GM18868 (cell line): ENCODE data around the gene PHGDH.
A peak's percentile ranks its signal among the peaks of the same experiment; 100 is the strongest.
"Not testable (repeated sequence)": the region's sequence is repeated elsewhere in the genome, so short reads cannot be mapped to it uniquely, and the experiment has no call there.

Experiments
- ATAC-seq: cut with Tn5 transposase; IDR thresholded peaks from one replicate; pipeline ENCODE4 v1.9.1; 2021; ENCODE audit warnings: mild to moderate bottlenecking, moderate library complexity; ENCODE audit not compliant: unreplicated experiment

The PHGDH gene

DNA sequence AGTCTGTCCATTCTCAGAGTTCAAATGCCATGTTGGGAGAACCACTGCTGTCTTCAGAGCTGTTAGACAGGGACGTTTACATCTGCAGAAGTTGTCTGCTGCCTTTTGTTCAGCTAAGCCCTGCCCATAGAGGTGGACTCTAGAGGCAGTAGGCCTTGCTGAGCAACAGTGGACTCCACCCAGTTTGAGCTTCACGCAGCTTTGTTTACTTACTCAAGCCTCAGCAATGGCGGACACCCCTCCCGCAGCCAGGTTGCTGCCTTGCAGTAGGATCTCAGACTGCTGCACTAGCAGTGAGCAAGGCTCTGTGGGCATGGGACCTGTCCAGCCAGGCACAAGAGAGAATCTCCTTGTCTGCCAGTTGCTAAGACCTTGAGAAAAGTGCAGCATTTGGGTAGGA lies 14.9 kb upstream of the PHGDH start:
- ATAC-seq, result not testable (repeated sequence)

DNA sequence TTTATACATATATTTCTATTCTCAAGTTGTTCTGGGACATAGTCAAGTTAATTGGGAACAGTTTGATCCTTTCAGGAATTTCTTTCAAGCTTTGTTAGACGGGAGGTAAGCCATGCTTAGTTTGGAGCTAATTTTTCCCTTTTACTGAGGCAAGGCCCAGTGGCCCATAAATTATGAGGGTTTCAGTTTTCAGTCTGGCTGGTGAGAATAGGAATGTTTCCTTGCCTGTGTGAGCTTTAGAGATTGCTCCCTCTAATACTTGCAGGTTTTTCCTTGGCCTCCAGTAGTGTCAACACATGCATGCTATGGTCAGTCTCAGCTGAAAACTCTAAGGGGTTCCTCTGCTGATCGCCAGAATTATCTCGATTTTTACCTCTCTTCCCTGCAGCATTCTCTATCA lies 14.1 kb upstream of the PHGDH start:
- ATAC-seq, result no peak

- ATAC-seq, result no peak
These were observed 11.4 kb upstream of the PHGDH start for GRCh38 chr1:119700326-119700725.

GRCh38 chr1:119701659-119702058 lies 10.1 kb upstream of the PHGDH start:
- ATAC-seq, result no peak

DNA sequence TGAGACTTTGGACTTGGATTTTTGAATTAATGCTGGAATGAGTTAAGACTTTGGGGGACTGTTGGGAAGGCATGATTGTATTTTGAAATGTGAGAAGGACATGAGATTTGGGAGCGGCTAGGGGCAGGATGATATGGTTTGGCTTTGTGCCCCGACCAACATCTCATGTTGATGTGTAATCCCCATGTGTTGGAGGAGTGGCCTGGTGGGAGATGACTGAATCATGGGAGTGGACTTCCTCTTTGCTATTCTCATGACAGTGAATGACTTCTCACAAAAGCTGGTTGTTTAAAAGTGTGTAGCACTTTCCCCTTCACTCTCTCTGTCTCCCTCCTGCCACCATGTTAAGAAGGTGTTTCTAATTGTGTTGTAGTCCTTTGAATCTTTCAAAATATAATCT lies 9.3 kb upstream of the PHGDH start:
- no peak for ATAC-seq

DNA sequence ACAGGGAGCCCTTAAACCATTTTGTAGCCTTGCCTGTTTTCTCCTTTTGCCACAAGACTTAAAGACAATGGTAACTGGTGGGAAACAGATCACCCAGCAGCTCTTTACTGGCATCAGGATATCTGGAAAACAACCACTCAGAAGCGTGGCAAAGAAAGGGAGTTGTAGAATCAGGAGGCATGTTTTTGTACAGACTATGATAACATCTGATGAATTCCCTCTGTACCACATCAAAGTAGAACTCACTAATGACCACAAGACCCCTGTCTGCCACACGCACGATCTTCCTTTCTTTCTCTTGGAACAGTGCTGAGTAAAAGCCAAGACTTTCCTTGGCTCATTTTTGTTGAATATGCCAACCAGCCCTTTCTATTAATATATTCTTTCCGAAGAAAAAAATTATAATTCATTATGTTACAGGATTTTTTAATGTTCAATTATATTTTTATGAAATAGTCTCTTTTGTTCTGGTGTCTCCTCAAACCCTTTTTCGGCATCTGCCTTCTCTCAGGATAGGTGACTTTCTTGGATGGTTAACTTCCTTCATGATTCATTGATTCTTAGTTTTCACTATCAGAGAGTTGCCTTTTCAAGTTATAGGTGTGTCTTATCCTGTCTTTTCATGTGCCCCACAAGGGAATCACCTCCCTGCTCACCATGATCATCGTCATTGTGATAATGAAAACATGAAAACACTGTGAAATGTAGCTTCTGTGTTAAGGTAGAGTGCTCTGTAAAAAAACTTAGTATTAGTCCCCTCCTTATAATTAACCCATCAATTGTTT lies 7.9 kb upstream of the PHGDH start:
- ATAC-seq, result no peak

DNA sequence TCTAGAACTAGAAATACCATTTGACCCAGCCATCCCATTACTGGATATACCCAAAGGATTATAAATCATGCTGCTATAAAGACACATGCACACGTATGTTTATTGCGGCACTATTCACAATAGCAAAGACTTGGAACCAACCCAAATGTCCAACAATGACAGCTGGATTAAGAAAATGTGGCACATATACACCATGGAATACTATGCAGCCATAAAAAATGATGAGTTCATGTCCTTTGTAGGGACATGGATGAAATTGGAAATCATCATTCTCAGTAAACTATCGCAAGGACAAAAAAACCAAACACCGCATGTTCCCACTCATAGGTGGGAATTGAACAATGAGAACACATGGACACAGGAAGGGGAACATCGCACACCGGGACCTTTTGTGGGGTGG lies 5.1 kb upstream of the PHGDH start:
- ATAC-seq, result not testable (repeated sequence)

GRCh38 chr1:119711356-119711803 lies 354 bp upstream of the PHGDH start:
- ATAC-seq, result not testable (repeated sequence)

- peak; percentile 48 for ATAC-seq
These were observed 756 bp downstream of the PHGDH start for GRCh38 chr1:119712342-119713038.

DNA sequence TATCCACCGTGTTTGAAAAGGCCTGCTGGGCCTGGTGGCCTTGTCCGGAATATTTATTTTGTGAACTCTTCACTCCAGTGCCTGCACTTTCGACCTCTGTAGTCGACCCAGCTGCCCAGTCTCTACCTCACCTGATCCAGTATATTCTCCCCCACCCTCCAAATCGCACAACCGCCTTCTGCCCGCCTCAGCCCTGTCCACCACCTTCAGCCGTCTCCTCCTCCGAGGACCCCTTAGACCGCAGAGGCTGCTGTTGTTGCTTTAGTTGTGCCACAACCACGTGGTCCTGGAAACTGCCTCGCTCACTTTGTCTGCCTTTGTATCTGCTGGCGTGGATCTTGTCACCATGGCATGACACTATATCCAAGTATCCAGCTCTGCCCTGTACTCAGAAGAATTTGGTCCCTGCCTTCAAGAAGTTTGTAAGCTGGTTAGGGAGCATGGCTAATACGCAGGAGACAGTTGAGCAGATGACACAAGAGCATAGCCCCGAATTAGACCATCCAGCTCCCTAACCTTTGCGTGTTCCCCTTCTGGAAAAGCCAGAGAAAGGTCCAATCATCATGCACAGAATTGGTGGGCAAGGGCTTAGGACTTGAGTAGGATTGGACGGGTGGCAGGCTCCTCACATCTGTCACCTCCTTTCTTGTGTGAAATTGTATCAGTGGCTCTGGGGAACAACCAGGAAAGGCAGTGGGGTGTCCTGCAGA lies 1.5 kb downstream of the PHGDH start:
- ATAC-seq, result no peak

DNA sequence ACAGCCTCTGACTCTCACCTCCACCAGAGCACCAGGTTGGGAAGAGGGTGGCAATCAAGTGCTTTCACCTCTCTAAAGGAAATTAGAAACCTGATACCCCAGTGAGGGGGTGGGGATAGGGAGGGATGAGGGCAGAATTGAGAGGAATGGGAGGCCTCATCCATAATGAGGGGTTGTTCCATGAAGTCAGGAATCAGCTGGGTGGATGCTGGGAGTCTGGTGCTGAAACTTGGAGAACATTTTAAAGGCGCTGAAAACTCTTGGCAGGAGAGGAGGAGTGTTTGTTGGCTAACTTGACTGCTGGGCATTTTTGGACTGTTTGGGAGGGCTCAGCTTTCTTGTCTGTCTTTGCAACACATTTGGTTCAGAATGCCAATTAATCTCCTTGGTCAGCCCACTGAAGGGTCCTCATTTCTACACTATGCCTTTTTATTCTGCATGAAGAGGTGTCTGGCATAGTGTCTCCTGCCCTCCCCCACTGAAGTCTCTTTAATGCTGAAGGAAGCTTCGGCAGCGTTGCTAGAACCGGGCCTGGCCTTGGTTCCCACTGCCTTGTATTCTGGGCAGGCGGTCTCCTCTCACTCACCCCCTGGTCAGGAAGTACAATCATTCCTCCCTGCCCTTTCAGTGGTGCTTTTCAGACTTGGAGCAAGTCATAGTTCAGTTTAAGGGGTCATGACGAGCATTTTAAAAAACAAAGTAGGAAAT lies 2.2 kb downstream of the PHGDH start:
- ATAC-seq, result no peak

DNA sequence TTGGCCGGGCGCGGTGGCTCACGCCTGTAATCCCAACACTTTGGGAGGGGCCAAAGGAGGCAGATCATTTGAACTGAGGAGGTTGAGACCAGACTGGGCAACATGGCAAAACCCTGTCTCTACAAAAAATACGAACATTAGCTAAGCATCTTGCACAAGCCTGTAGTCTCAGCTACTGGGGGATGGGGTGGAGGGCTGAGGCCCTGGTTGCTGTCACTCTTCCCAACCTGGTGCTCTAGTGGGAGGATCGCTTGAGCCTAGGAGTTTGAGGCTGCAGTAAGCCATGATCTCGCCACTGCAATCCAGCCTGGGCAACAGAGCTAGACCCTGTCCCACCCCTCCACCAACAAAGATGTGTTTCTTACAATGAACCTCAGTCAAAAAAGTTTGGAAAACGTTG lies 2.8 kb downstream of the PHGDH start:
- no peak for ATAC-seq

- no peak for ATAC-seq
These were observed 3.8 kb downstream of the PHGDH start for GRCh38 chr1:119715542-119715941.

DNA sequence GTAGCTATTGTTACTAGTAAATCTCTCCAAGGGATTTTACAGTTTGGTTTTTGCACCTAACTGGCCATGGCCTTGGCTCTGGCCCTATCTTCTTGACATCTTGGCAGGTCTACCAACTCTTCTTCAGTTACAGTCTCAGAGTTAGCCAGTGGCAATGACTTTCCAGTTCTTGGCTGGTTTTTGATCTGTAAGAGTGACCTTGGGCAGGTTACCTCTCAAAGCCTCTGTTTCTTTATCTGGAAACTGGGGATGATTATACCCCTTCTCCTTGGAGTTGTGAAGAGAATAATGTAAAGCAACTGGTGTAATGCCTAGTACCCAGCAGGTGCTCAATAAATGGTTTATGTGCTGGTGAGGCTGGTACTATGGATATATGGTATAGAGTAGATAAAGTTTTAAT lies 6.7 kb downstream of the PHGDH start:
- no peak for ATAC-seq

GRCh38 chr1:119718972-119719371 lies 7.2 kb downstream of the PHGDH start:
- no peak for ATAC-seq

DNA sequence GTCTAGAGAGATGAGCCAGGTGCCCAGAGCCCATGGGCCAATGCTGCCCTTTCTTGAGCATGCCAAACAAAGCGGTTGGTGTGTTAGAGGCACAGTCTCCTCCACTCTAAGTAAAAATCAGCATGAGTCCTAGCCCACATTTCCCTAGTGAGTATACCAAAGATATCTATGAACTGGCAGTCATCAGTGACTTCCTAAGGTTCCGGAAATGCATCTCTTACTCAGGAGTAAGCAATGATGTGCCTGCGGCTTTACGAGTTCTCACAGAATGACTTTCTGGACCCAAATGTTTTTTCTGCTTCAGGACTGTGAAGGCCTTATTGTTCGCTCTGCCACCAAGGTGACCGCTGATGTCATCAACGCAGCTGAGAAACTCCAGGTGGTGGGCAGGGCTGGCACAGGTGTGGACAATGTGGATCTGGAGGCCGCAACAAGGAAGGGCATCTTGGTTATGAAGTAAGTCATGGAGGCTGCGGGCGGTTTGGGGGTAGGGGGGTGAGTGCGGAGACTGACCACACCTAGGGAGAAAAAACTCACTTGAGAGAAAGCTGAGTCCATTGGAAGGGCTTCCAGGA lies 9.2 kb downstream of the PHGDH start:
- ATAC-seq, result no peak

DNA sequence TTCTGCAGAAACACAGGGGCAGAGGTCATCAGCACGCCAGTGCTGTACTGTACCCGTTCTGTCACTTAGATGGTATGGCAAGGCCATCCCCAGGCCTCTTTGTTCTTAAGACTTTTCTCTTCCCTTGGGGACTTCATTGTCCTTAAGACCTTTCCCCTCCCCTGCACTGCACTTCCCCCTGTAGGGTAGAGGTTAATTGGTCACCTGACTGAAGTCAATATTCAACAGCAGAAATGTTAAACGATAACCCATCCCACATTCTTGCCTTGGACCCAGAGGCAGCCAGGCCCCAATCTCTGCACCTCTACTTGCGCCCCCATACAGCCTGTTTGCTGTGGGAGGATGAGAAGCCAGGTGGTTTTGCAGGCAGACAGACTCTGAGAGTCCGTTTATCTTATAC lies 10.2 kb downstream of the PHGDH start:
- no peak for ATAC-seq

DNA sequence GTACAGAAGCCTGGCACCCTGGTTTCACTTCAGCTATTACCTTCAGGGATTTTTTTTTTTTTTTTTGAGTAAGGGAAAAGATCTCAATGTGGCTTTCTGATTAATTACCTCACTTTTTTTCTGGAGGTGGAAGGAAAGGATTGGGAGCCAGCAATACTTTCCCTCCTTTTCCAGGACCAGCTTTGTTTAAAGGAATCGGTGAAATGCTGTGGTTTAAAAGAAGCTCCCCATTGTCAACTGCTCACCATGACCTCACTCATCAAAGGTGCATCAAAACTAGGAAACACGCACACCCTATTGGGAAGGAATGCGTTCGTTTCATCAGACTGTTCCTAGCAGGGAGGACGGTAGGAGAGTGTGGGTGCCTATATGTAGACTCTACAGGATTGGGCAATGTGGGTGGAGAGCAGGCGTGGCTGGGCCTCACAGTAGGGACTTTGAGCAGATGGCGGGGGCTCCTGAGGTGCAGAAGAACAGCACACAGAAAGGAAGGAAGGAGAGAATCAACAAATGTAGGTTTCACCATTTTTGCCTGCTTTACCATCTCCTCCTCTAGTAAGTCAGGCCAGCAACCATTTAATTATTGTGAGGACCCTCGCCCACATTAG lies 13.0 kb downstream of the PHGDH start:
- ATAC-seq, result no peak

DNA sequence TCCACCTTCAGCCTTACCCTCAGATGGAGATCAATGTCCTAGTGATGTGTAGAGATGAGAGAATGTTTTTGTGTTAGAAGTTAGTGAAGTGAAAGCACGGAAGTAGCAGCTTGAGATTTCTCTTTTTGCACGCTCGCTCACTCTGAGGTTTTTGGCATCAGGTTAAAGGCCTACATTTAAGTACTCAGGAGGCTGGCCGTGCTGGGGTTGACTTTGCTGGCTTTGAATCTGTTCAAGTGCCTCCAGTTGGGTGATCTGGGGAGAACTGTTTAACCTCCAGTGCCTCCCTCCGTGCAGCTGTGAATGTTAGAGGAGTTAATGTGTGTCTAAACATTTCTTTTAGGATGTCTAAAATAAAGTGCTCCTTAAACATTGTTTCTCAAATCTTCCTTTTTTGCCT lies 13.9 kb downstream of the PHGDH start:
- no peak for ATAC-seq

DNA sequence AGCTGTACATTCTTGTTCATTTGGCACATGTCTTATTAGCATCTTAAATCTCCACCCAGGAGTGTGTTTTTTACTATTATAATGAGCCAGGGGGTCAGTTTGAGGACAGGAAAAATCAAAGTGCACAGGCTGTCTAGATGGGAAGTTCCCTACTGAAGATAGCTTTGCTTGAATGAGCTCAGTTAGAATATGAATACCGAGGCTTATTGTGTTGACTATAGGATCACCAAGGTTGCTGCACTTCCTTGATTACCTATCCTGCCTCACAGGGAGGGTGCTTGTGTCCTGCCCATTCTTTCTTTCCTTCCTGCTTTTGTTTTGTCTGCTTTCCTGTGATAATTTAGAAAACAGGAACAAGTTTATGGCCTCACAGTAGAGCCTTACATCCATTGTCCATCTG lies 16.3 kb downstream of the PHGDH start:
- ATAC-seq, result peak; percentile 92
